Colon (tissue), 2 donors: Measurements from ENCODE around the gene LEMD2.
"Not testable (repeated sequence)": the region's sequence is repeated elsewhere in the genome, so short reads cannot be mapped to it uniquely, and the experiment has no call there.

Experiments
- FAIRE-seq: peaks from 2 replicates; lab custom pipeline; 2012; peaks lifted over from hg19 to GRCh38; lab: Jason Lieb, UNC
- donor health status: control.
- donor health status: control.

Gene LEMD2

DNA sequence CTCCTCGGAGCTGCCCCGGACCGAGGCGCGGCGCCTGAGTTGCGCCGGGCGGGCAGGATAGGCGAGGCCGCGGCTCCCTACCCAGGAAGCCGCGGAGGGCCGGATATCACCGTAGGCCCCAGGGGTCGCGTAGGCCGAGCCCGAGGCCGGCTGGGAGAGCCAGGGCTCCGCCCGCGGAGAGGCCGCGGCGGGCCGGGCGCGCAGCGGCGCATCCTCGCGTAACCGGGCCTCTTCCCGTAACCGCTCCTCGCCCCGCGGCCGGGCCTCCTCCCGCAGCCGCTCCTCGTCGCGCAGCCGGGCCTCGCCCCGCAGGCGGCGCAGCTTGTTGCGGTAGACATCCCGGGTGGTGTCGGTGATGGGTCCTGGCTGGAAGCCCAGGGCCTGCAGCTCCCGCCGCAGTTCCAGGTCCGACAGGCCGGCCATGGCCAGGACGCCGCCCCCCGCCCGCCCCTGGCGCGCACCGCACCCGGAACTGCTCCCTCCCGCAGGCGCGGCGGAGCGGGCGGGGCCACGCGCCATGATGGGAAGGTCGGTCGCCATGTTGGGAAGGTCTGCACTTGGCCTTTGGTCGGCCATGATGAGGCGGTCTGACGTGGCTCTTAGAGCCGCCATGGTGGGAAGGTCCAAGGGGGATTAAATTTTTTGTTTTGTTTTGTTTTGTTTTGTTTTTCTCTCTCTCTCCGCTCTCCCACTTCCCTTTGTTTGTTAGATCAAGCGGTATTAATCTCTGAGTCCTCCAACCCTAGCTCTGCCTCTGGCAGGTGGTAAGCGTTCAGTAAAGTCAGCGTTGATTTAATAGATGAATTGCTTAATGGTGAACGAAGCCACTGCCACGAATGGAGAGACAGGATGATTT lies at the start of gene LEMD2:
LEMD2 (minus strand) TSS at position 437 of the 856 bp plus-strand sequence; CDS start at position 423, 14 bp downstream.
- FAIRE-seq: no peak

DNA sequence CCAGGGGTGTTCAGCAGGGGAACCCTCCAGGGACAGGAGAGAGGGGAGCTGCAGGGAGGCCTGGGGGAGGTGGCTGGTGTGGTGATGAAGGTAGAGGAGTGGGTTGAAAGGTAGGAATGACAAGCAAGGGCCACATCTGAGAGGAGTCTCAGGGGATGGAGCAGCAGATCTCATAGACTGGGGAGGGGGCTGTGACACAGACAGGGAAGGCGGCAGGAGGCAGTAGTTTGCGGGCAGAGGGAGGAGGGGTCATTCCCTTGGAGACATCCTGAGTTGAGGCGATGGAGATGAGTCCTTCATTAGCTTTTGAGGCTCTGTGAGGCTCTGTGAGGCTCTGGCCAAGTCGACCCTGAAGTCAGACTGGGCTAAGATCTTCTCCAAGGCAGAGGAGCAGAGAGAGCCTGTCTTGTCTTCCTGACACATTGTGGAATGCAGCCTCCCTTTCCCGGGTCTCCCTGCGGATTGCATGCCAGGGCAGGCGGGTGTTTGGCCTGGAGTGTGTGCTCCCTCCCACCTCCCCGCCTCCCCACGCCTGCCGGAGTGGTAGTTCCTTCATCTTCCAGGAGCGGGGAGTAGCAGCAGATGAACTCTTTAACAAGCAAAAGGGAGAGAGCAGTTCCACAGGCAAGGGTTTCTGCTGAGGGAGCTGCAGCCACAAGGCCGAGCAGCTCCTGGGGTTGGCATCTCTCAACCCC lies 49.2 kb upstream of the LEMD2 start:
- no peak for FAIRE-seq

DNA sequence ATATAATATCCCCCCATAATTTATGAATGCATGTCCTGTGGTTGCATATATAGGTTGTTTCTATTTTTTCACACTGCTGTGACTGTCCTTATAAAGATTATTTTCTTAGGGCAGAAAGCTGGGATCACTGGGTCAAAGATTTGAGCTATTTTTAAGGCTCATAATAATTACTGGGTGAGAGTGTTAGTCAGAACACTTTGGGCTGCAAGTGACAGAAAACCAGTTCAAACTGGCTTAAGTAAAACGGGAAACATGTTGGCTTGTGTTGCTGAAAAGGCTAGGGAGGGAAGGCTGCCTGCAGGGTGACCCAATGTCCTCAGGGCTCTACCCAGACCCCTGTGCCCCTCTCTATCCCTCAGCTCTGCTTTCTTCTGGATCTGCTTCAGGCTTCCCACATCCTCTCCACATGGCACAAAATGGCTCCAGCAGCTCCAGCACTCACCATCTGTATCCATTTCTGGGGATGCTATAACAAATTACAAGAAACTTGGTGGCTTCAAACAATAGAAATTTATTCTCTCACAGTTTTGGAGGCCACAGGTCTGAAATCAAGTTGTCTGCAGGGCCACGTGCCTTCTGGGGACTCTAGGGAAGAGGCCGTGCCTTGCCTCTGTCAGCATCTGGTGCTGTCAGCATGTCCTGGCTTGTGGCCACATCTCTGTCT lies 48.0 kb upstream of the LEMD2 start:
- no peak for FAIRE-seq

DNA sequence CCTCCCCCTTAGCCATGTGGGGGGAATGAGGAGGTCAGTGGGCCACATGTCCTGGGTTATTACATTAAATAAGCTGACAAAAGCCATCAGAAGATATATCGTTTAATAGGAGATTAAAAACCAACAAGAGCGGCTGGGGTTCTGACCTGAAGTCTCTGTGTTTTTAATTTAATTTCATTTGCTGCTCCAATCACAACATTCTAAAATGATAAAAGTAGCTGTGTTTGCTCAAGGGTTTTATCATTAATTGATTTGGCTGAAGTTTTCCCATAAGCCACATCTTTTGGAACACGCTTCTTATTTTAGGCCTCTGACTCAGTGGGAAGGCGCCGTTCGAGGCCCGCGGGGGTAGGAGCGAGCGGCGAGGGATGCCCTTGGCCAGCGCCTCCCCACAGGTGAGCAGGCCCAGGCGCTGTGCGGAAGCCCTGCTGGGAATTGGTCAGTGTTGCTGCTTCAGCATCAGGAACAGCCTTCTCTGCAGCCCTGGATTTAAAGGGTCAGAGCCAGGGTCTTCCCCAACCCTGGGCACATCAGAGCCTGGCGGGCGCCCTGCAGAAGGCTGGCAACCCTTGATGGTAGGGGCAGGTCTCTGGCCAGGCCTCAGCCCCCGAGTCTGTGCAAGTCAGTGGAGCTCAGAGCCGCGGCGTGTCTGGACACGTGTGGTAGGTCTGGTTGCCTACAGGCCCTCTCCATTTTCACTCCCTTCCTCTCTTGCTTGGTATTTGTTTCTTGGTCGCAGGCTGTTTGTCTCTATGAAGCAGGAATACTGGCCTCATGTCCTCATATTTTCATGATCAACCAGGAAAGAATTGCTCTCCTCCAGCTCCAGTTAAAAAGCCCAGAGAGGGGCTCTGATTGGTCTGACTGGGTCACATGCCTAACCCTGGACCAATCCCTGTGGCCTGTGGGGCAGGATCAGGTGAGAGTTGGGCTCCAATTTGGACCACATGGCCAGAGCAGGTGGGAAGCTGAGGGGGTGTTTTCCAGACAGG lies 45.8 kb upstream of the LEMD2 start:
- FAIRE-seq: no peak

DNA sequence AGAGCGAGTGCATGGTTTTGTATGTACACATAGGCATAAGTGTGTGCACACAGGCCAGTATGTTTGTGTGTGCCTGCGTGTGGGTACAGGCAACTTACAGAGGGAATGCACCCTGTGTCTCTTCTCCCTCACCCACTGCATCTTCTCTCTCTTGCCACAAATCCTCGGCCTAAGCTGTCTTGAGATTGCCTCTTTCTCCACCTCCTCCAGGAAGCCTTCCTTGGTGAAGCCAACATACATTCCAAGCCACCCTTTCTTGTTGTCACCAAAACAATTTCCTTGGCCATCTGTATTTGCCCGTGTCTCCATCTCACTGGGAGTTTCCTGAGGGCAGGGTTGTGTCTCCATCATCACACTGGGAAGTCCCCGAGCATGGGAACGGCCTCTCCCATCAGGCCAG lies 44.7 kb upstream of the LEMD2 start:
- FAIRE-seq: no peak

DNA sequence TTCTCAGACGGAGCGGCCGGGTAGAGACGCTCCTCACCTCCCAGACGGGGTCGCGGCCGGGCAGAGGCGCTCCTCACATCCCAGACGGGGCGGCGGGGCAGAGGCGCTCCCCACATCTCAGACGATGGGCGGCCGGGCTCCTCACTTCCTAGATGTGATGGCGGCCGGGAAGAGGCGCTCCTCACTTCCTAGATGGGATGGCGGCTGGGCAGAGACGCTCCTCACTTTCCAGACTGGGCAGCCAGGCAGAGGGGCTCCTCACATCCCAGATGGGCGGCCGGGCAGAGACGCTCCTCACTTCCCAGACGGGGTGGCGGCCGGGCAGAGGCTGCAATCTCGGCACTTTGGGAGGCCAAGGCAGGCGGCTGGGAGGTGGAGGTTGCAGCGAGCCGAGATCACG lies 43.9 kb upstream of the LEMD2 start:
- FAIRE-seq: not testable (repeated sequence)

DNA sequence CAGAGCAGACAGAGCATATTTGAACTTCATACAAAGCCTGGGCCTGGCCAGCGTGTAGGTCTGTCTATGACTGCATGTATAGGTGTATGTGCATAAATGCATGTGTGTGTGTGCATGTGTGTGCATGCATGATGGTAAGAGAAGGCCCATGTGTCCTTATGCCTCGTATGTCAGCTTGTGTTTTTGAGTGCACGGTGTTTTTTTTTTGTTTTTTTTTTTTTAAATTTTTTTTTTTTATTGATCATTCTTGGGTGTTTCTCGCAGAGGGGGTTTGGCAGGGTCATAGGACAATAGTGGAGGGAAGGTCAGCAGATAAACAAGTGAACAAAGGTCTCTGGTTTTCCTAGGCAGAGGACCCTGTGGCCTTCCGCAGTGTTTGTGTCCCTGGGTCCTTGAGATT lies 42.8 kb upstream of the LEMD2 start:
- not testable (repeated sequence) for FAIRE-seq

DNA sequence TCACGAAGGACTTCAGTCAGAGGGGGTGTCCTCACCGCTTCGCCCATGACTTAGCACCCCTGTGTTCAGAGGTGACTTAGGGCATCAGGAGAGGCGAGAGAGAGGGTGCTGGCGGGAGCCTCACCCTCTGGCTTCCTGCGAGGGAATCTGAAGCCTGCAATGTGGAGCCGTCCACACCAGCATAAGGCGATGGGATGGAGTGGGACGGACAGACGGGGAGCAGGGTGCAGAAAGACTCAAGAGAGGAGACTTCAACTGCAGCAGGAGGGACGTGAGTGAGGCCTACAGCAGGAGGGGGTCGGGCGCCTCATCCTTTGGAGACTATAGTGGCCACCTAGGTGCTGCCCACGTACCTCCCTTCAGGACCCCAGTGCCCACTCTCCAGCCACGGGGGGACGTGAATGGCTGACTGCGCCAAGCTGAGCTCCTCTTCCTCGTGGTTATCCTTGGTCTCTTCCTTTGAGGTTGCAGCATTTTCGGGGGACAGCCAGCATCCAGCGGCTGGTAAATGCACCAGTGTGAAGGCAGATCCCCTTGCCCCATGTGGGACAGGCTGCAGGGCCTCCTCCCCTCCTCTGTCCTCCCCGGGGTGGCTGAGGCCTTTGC lies 41.8 kb upstream of the LEMD2 start:
- no peak for FAIRE-seq

DNA sequence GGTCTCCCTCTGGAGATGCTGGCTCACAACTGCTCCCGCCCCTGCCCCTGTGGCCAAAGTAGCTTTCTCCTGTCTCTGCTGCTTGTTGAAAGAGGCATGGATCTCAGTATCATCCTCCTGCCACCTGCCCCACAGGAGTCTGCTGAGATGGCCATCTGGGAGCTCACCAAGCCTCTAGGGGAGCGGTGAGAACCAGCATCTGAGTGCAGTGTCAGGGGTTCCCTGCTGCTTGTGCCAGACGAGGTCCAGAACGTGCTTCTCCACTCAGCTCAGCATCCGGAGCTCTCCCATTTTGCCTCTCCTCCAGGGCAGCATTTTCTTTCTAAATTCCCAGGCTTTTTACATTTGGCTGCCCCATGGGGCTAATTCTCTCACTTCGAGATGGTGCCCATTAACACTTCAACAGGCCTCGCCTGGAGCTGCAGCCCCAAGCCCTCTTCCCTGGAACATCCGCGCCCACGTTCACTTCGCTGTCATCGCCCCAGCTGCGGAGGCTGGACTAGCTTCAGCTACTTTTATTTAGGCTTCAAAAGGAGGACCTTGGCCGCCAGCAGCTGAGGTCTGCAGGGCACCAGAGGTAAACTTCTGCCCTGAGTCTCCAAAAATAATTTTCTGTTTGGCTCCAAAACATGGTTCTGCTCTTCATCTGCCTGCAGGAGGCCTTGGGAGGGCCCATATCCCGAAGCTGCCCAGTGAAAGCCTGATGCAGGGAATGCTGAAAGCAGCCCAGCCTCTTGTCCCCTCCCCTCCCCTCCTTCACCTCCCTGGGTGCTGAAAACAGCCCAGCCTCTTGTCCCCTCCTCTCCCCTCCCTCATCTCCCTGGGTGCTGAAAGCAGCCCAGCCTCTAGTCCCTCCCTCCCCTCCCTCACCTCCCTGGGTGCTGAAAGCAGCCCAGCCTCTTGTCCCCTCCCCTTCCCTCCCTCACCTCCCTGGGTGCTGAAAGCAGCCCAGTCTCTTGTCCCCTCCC lies 40.1 kb upstream of the LEMD2 start:
- FAIRE-seq: no peak

DNA sequence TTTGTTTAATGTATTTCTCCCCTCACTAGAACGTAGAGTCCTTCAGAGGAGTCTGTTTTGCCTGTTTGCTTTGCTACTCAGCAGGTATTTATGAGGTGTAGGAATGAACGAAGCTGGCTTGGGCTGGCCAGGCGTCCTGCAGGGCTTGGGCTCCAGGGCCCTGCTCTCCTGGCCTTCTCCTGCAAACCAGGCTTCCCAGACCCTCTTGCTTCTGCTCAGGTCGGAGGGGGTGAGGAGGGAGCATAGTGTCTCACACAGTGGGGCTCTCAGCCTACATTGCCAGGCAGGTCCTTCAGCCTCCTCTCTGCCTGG lies 39.5 kb upstream of the LEMD2 start:
- FAIRE-seq: no peak

DNA sequence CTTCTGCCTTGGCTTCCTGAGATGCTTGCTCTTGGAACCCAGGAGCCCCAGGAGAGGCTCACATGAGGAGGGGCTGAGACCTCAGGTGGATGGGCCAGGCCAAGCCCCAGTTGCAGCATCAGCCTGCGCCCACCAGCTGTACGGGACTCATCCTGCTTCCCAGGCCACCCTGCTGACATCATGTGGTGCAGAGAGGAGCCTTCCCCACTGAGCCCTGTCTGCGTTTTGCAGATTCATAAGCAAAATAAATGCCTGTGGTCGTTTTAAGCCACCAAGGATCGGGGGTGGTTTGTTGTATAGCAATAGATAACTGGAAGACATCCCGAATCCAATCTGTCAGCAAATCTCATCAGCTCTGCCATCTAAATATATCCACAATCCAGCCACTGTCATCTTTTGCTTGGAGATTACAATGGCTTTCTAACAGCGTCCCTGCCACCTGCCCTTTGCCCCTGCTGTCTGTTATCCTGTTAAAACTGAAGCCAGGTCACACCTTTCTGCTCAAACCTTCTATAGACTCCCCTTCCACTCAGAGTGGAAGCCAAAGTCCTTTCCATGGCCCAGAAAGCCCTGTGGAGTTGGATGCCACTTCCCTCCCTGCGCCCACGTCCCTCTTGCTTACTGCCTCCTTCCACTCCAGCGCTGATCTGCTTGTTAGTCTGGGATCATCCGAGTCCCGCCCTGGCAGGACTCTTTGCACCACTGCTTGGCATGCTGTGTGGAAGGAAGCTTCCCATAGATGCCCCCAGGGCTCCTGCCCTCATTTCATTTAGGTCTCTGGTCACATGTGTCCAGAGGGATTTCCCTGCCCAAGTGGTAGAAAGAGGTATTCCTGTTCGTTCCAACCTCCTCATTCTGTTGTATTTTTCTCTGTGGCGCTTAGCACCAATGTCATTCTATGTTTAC lies 38.9 kb upstream of the LEMD2 start:
- no peak for FAIRE-seq

DNA sequence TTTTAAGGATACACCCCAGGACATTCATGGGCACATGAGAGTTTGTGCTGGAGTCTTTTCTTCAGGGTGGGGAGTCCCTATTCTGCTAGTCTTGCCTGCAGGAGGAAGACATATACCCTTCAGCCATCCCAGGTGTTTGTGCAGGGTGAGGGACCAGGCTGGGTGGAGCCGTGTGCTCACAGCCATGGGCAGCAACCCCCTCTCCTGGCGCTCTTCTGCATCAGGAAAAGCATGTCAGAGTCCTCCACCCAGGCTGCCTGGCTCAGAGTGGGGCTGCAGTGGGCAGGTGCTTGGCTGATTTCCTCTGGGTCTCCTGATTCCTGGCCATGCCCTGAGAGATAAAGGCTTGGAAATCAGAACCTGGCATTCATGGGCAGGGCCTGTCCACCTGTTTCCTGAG lies 37.6 kb upstream of the LEMD2 start:
- no peak for FAIRE-seq

DNA sequence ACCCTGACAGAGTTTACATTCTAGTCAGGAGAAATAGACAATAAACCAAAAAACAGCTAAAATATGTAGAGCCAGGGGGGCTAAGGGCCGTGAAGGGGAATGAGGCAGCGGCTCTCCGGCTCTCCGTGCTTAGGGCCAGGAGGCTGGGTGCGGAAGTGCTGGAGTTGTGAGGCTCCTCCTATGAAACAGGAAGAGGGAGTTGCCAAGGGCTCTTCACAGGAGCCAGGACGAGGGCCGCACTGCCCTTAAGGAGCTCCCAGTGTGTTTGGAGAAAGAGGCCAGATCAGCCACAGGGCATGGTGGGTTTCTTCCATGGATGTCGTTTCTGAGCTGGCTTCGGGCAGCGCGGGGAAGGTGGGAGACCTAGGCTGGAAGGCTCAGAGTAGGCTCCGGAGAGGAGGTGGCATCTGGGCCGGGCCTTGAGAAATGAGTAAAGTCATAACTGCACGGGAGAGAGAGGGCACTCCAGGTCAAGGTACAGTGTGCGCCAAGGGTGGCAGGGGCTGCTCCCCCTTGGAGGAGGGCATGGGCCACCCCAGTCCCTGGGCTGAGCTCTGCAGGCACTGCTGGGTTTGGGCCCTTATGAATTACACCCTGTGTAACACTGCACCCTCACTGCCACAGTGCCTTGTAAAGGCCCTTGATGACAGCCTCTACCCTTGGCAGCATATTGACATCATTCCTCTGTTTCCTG lies 35.7 kb upstream of the LEMD2 start:
- no peak for FAIRE-seq

DNA sequence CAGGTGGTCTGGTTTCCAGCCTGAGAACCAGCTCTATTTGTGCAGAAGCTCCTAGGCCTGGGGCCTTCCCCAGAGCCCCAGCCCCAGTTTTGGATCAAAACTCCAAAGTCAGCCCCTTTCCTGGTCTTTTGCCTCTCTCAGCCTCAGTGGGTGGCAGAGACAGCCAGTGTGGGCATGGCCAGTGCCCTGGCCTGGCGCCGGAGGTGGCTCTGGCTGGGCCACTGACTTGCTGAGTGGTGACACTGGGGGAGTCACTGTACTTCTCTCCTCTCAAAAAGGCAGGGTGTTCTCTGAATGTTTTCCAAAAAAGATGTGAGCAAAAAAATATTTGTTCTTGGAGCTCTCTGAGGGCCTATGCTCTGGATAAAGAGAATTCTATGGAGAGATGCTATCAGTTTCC lies 34.9 kb upstream of the LEMD2 start:
- FAIRE-seq: no peak

DNA sequence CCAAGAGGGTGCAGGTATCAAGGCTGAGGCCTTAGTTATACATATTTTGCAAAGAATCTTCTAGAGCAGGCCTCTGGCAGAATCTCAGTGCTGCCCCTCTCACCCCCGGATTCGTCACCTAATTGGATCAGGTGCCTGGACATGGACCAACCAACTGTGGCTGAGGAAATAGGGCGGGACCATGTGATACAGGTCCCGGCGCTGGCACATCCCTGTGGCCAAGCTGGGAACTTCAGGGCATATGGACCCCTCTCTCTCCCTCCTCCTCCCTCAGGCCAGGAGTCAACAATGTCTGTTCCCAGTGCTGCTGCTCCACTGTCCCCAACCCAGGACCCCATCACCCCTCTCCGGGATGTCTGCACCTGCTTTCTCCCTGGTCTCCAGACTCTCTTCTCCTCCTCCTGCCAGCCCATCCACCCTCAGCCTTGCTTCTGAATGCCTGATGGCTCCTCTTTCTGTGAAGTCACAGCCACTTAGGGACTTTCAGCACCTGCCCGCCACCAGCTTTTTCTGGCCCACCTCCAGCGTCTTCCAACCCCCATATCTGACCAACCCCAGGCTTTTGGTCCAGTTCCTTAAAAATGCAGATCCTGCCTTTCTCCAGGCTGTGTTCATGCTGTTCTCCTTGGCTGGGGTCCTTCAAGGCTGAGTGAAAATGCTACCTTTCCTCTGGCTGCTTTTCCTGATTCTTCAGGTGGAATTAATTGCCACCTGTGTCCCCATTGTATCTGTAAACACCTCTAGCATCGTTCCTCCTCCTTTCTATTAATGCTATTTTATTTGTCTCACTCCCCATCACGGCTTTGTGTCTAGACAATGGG lies 33.9 kb upstream of the LEMD2 start:
- FAIRE-seq: no peak

DNA sequence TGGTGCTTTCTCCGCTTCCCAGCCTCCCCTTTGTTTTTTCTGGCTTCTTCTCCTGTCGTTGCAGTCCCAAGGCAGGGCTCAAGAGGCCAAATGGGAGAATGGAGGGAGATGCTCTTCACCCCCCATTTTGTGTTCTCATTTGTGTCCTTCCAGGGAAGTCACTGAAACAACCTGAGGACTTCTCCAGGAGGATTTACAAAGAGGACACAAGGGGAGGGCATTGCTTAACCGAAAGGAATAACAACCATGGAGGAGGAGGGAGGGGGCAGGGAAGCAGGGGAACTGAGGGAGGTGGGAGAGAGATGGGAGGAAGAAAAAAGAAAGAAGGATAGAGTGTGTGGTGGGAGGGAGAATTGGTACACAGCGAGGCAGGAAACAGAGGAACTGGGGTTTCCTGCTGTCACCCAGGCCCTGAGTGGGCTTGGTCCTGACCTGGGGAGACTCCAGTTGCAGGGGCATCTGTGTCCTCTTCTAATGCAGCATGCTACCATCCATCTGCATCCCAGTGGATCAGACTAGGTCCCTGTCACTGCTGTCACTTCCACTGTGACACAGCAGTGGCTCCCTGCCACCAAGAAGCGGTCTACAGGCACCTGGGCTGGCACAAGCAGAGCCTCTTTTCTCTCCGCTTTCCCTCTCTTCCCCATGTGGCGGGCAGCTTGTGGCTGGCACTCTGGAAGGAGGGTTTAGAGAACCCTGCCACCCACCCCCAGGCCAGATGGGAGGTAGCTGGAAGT lies 32.0 kb upstream of the LEMD2 start:
- FAIRE-seq: no peak

DNA sequence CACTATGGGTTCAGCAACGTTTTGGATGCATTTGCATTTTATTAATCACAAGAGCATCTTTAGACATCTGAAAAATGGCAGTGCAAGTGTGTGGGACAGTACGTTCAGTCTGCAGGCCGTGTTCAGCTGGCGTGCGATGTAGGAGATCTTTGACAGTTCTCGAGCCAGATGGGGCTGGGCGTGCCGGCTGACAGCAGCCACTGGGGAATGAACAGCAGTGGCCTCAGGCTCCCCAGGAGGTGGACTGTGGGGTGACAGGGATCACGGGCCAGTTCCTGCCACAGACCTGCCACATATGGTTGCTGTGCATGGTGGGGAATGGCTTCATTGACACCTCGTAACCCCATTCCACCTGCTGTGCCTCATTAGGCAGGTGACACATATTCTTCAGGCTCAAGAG lies 31.3 kb upstream of the LEMD2 start:
- no peak for FAIRE-seq
